HL-60 (cell line): ENCODE measurements around the gene SUGP1.

Experiments
- DNase-seq, 2 experiments: peaks; one replicate each; pipeline ENCODE4 v3.0.0-alpha.2; 2010 to 2020; ENCODE audit warnings: low read depth in 1 of 2, low spot score in 1 of 2
- H3K27ac ChIP-seq: fragments of 250-450 bp; sonication (Bioruptor Pico); replicated peaks from 2 replicates; pipeline ENCODE4 v1.5.1; 2020; ENCODE audit warnings: mild to moderate bottlenecking, moderate library complexity
- H3K27me3 ChIP-seq: fragments of 250-450 bp; sonication (Bioruptor Pico); 2 replicates; pipeline ENCODE4 v1.5.1; 2021; ENCODE audit warnings: mild to moderate bottlenecking, moderate library complexity; ENCODE audit not compliant: insufficient read depth, poor library complexity, severe bottlenecking
- H3K4me3 ChIP-seq: replicated peaks from 2 replicates; pipeline ENCODE4 v1.5.1; 2011; ENCODE audit warnings: mild to moderate bottlenecking, control low read depth, low read length; ENCODE audit not compliant: insufficient read depth
- CTCF ChIP-seq: IDR thresholded peaks from one replicate; pipeline ENCODE4 v1.5.1; 2011; ENCODE audit warnings: low read length, control low read depth, inconsistent platforms; ENCODE audit not compliant: insufficient read depth
- GABPA ChIP-seq: IDR thresholded peaks from 2 replicates; pipeline ENCODE4 v1.6.1; 2012; ENCODE audit warnings: low read depth
- POLR2AphosphoS5 ChIP-seq: IDR thresholded peaks from 2 replicates; pipeline ENCODE4 v1.6.1; 2012; ENCODE audit warnings: low read depth
- REST ChIP-seq: IDR thresholded peaks from 2 replicates; pipeline ENCODE4 v1.6.1; 2012; ENCODE audit warnings: low read depth; ENCODE audit not compliant: insufficient replicate concordance
- SPI1 ChIP-seq: IDR thresholded peaks from 2 replicates; pipeline ENCODE4 v1.6.1; 2012; ENCODE audit warnings: low read depth, mild to moderate bottlenecking, borderline replicate concordance

SUGP1 gene

GRCh38 chr19:19226204-19226603 is 94.1 kb downstream of the SUGP1 start:
- Histone ChIP-seq H3K27me3 (peaks cover 17% of the 10 kb centered on the region), H3K27ac (no peak overlapping the region), H3K4me3 (no peak overlapping the region)
- TF ChIP-seq REST (no peak), CTCF (no peak), GABPA (no peak), SPI1 (no peak), POLR2AphosphoS5 (no peak)
- DNase-seq: no peak
